Colonic mucosa (tissue), 4 donors: Measurements from ENCODE around the gene PCNX2. TPM values are rescaled to one million over a fixed set of nuclear protein-coding genes. Genes with fewer than 3 reads are reported as not detected.

ENCODE experiments used
- DNase-seq: peaks from one replicate; pipeline ENCODE4 v3.0.0-alpha.2; 2020
- H3K27ac ChIP-seq: fragments of 200-600 bp; one replicate; pipeline ENCODE4 v1.8.0; 2021
- H3K27me3 ChIP-seq: fragments of 200-600 bp; one replicate; pipeline ENCODE4 v1.8.0; 2021
- H3K36me3 ChIP-seq: fragments of 200-600 bp; one replicate; pipeline ENCODE4 v1.8.0; 2021
- H3K4me1 ChIP-seq: fragments of 200-600 bp; one replicate; pipeline ENCODE4 v1.8.0; 2021; ENCODE audit warnings: mild to moderate bottlenecking
- H3K4me3 ChIP-seq: fragments of 200-600 bp; one replicate; pipeline ENCODE4 v1.8.0; 2021
- H3K9ac ChIP-seq, 2 donors: one replicate each; pipeline ENCODE4 v1.7.0; 2013; ENCODE audit warnings: control low read depth in 2 of 2, low read depth in 2 of 2, low read length in 2 of 2
- H3K9me3 ChIP-seq: fragments of 200-600 bp; one replicate; pipeline ENCODE4 v1.8.0; 2021
- CTCF ChIP-seq: fragments of 200-600 bp; IDR thresholded peaks from one replicate; pipeline ENCODE4 v1.8.0; 2022; ENCODE audit warnings: antibody characterized with exemption, mild to moderate bottlenecking
- intact Hi-C: fragments of 100-400 bp; cut with DNase I; formaldehyde crosslinking; loops from one replicate; pipeline ENCODE4 v1.14.1; 2022
- total RNA-seq, 2 donors: library from RNA; stranded (reverse); fragmentation: NEBNext Ultra II Directional in 1 of 2; extraction: Animal tissue kit (Norgen Biotek cat#: 25700) in 1 of 2; gene quantifications; one replicate each; pipeline ENCODE4 v1.2.1, GENCODE V29; 2021
- donor health status: healthy.
- donor health status: DM: no; HTN: no; CAD: no.
- donor health status: DM: no; HTN: no; CAD: no.

The PCNX2 gene
- total RNA-seq, 2 donors from 2014 or later = 5.4 to 6.7 TPM

- DNase-seq = no peak
- Histone ChIP-seq H3K4me3 (no peak overlapping the region), H3K36me3 (no peaks in the 10 kb centered on the region), H3K27me3 (no peaks in the 10 kb centered on the region), H3K9me3 (no peaks in the 10 kb centered on the region), H3K9ac (no peak overlapping the region), H3K4me1 (no peaks in the 10 kb centered on the region), H3K27ac (no peak overlapping the region)
- intact Hi-C loops = loop anchor here (10.0 kb wide), 1 partner anchor 527 kb away; no protein-coding TSS in a partner anchor
- no peak for TF ChIP-seq CTCF
Observed at GRCh38 chr1:233172201-233172600, 123.3 kb downstream of the PCNX2 start.

- no peaks in the 10 kb centered on the region for H3K27me3 ChIP-seq
- H3K4me1 ChIP-seq = no peaks in the 10 kb centered on the region
- no peaks in the 10 kb centered on the region for H3K9me3 ChIP-seq
- H3K9ac ChIP-seq = no peak overlapping the region
- no peak overlapping the region for H3K4me3 ChIP-seq
- H3K27ac ChIP-seq = no peak overlapping the region
- TF ChIP-seq CTCF = no peak
- no peak for DNase-seq
- no peaks in the 10 kb centered on the region for H3K36me3 ChIP-seq
- intact Hi-C loops = loop anchor here (10.0 kb wide), 1 partner anchor 526 kb away; no protein-coding TSS in a partner anchor
Observed at GRCh38 chr1:233170741-233171140, 124.8 kb downstream of the PCNX2 start.

- no peak overlapping the region for H3K9ac ChIP-seq
- no peak overlapping the region for H3K4me3 ChIP-seq
- intact Hi-C loops = no loop called here
- no peak for DNase-seq
- no peaks in the 10 kb centered on the region for H3K9me3 ChIP-seq
- no peaks in the 10 kb centered on the region for H3K27me3 ChIP-seq
- no peaks in the 10 kb centered on the region for H3K4me1 ChIP-seq
- TF ChIP-seq CTCF = no peak
- no peak overlapping the region for H3K27ac ChIP-seq
- no peaks in the 10 kb centered on the region for H3K36me3 ChIP-seq
Observed at GRCh38 chr1:233168384-233168783, 127.1 kb downstream of the PCNX2 start.

- intact Hi-C loops = no loop called here
- no peaks in the 10 kb centered on the region for H3K4me1 ChIP-seq
- no peak for TF ChIP-seq CTCF
- H3K4me3 ChIP-seq = no peak overlapping the region
- no peak overlapping the region for H3K27ac ChIP-seq
- H3K36me3 ChIP-seq = no peaks in the 10 kb centered on the region
- H3K27me3 ChIP-seq = no peaks in the 10 kb centered on the region
- no peak overlapping the region for H3K9ac ChIP-seq
- no peak for DNase-seq
- no peaks in the 10 kb centered on the region for H3K9me3 ChIP-seq
Observed at GRCh38 chr1:233166896-233167295, 128.6 kb downstream of the PCNX2 start.

GRCh38 chr1:233163696-233164095 is 131.8 kb downstream of the PCNX2 start:
- DNase-seq = no peak
- no peaks in the 10 kb centered on the region for H3K27me3 ChIP-seq
- intact Hi-C loops = no loop called here
- no peak for TF ChIP-seq CTCF
- H3K4me3 ChIP-seq = no peak overlapping the region
- no peak overlapping the region for H3K9ac ChIP-seq
- no peaks in the 10 kb centered on the region for H3K36me3 ChIP-seq
- no peaks in the 10 kb centered on the region for H3K9me3 ChIP-seq
- no peaks in the 10 kb centered on the region for H3K4me1 ChIP-seq
- H3K27ac ChIP-seq = no peak overlapping the region

GRCh38 chr1:233158322-233158721 is 137.2 kb downstream of the PCNX2 start:
- H3K4me3 ChIP-seq = no peak overlapping the region
- intact Hi-C loops = no loop called here
- no peak for DNase-seq
- H3K9ac ChIP-seq = no peak overlapping the region
- no peaks in the 10 kb centered on the region for H3K36me3 ChIP-seq
- H3K9me3 ChIP-seq = no peaks in the 10 kb centered on the region
- H3K27me3 ChIP-seq = no peaks in the 10 kb centered on the region
- no peak overlapping the region for H3K27ac ChIP-seq
- H3K4me1 ChIP-seq = no peaks in the 10 kb centered on the region
- no peak for TF ChIP-seq CTCF
